SKM-1 (cell line): ENCODE results near the gene SNU13.
"Not testable (repeated sequence)": the region's sequence is repeated elsewhere in the genome, so short reads cannot be mapped to it uniquely, and the experiment has no call there.

Experiments
- DNase-seq: peaks from one replicate; lab custom pipeline; 2025; ENCODE audit not compliant: unreplicated experiment; lab: John Stamatoyannopoulos, UW

Gene SNU13

GRCh38 chr22:41642331-41643110 lies 46.1 kb downstream of the SNU13 start:
- no peak for DNase-seq

DNA sequence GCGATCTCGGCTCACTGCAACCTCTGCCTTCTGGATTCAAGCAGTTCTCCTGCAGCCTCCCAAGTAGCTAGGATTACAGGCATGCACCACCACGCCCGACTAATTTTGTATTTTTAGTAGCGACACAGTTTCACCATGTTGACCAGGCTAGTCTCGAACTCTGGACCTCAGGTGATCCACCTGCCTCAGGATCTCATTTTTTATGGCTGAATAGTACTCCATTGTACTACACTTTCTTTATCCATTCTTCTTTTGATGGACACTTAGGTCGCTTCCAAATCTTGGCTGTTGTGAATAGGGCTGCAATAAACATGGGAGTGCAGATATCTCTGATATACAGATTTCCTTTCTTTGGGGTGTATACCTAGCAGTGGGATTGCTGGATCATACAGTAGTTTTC lies 46.8 kb downstream of the SNU13 start:
- no peak for DNase-seq

DNA sequence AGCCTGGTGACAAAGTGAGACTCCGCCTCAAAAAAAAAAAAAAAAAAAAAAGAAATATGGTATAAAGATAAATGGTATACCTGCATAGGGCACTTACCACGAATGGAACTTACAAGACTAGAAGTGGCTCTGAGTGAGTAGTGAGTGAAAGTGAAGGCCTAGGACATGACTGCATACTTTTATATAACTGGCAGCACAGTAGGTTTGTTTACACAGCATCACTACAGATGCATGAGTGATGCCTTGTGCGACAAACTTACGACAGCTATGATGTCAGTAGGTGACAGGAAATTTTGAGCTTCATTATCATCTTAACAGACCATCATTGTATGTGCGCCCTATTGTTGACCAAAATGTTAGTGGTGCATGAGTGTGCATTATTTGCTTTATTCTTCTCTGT lies 49.9 kb downstream of the SNU13 start:
- no peak for DNase-seq

DNA sequence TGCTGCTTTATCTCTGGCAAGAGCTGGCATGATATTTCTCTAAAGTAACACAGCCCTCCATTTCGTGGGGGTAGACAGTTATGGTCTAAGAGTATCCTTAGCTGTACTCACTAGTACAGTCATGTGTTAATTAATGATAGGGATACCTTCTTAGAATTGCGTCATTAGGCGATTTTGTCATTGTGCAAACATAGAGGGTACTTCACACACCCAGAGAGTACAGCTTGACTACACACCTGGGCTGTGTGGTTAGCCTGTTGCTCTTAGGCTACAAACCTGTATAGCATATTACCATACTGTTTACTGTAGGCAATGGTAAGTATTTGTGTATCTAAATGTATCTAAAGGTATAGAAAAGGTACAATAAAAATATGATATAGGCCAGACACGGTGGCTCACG lies 50.5 kb downstream of the SNU13 start:
- DNase-seq: no peak

GRCh38 chr22:41637623-41638022 lies 51.0 kb downstream of the SNU13 start:
- DNase-seq: not testable (repeated sequence)

DNA sequence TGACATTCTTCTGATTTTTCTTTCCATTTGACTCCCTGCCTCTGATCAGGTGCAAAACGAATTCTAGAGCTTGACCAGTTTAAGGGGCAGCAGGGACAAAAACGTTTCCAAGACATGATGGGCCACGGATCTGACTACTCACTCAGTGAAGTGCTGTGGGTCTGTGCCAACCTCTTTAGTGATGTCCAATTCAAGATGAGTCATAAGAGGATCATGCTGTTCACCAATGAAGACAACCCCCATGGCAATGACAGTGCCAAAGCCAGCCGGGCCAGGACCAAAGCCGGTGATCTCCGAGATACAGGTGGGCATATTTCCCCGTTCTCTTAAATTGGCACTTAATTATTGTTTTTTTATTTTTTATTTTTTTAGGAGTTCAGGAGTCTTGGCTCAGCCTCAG lies 52.2 kb downstream of the SNU13 start:
- DNase-seq: no peak

DNA sequence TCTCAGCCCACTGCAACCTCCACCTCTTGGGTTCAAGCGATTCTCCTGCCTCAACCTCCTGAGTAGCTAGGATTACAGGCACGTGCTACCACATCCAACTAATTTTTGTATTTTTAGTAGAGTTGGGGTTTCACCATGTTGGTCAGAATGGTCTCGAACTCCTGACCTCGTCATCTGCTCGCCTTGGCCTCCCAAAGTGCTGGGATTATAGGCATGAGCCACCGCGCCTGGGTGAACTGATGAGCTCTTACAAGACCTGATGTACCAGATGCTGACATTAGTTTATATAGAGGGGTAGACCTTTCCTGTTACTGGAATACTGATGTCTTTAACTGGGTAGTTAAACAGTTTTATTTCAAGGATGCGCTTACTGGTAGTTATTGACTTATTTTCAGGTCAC lies 54.1 kb downstream of the SNU13 start:
- DNase-seq: not testable (repeated sequence)

DNA sequence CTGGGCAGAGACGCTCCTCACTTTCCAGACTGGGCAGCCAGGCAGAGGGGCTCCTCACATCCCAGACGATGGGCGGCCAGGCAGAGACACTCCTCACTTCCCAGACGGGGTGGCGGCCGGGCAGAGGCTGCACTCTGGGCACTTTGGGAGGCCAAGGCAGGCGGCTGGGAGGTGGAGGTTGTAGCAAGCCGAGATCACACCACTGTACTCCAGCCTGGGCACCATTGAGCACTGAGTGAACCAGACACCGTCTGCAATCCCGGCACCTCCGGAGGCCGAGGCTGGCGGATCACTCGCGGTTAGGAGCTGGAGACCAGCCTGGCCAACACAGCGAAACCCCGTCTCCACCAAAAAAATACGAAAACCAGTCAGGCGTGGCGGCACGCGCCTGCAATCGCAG lies 57.1 kb downstream of the SNU13 start:
- not testable (repeated sequence) for DNase-seq

- DNase-seq: not testable (repeated sequence)
These were observed 57.6 kb downstream of the SNU13 start for GRCh38 chr22:41631115-41631514.

GRCh38 chr22:41625577-41625976 lies 63.1 kb downstream of the SNU13 start:
- DNase-seq: no peak
